Measurements from ENCODE around the gene OBP2A. TPM values are rescaled to one million over a fixed set of nuclear protein-coding genes. Genes with fewer than 3 reads are reported as not detected.
"Not testable (repeated sequence)": the region's sequence is repeated elsewhere in the genome, so short reads cannot be mapped to it uniquely, and the experiment has no call there.

OBP2A gene
- total RNA-seq, 1 donor from 2014 or later = not detected

- H3K4me3 Mint-ChIP-seq (ENCODE audit: unreplicated experiment) = no peak overlapping the region
- no peak overlapping the region for H3K27ac Mint-ChIP-seq (ENCODE audit: unreplicated experiment)
- TF ChIP-seq CTCF (IDR thresholded peaks at IDR 0.05; ENCODE audit: unreplicated experiment) = no peak
- no peaks in the 10 kb centered on the region for H3K9me3 Mint-ChIP-seq (ENCODE audit: unreplicated experiment)
- H3K4me1 Mint-ChIP-seq (ENCODE audit: unreplicated experiment) = peaks cover 7% of the 10 kb centered on the region
- DNase-seq (ENCODE audit: low spot score) = no peak
- H3K36me3 Mint-ChIP-seq (ENCODE audit: low read depth, unreplicated experiment) = no peaks in the 10 kb centered on the region
- H3K27me3 Mint-ChIP-seq (ENCODE audit: unreplicated experiment) = no peaks in the 10 kb centered on the region
Observed at GRCh38 chr9:135533113-135533512, 12.8 kb upstream of the OBP2A start.

GRCh38 chr9:135533674-135534073 is 12.3 kb upstream of the OBP2A start:
- Mint-ChIP-seq H3K4me1 (ENCODE audit: unreplicated experiment) (peaks cover 7% of the 10 kb centered on the region), H3K4me3 (ENCODE audit: unreplicated experiment) (no peak overlapping the region), H3K27ac (ENCODE audit: unreplicated experiment) (no peak overlapping the region), H3K9me3 (ENCODE audit: unreplicated experiment) (no peaks in the 10 kb centered on the region), H3K36me3 (ENCODE audit: low read depth, unreplicated experiment) (no peaks in the 10 kb centered on the region), H3K27me3 (ENCODE audit: unreplicated experiment) (no peaks in the 10 kb centered on the region)
- no peak for DNase-seq (ENCODE audit: low spot score)
- TF ChIP-seq CTCF (IDR thresholded peaks at IDR 0.05; ENCODE audit: unreplicated experiment) = no peak

GRCh38 chr9:135534192-135534711 is 11.7 kb upstream of the OBP2A start:
- not testable (repeated sequence) for H3K4me1 Mint-ChIP-seq (ENCODE audit: unreplicated experiment); H3K27me3 Mint-ChIP-seq (ENCODE audit: unreplicated experiment); H3K36me3 Mint-ChIP-seq (ENCODE audit: low read depth, unreplicated experiment); H3K4me3 Mint-ChIP-seq (ENCODE audit: unreplicated experiment); H3K9me3 Mint-ChIP-seq (ENCODE audit: unreplicated experiment); H3K27ac Mint-ChIP-seq (ENCODE audit: unreplicated experiment); DNase-seq (ENCODE audit: low spot score)

- H3K27ac Mint-ChIP-seq (ENCODE audit: unreplicated experiment); H3K36me3 Mint-ChIP-seq (ENCODE audit: low read depth, unreplicated experiment); DNase-seq (ENCODE audit: low spot score); H3K27me3 Mint-ChIP-seq (ENCODE audit: unreplicated experiment); H3K9me3 Mint-ChIP-seq (ENCODE audit: unreplicated experiment); H3K4me3 Mint-ChIP-seq (ENCODE audit: unreplicated experiment); H3K4me1 Mint-ChIP-seq (ENCODE audit: unreplicated experiment): not testable (repeated sequence)
Observed at GRCh38 chr9:135534826-135535225, 11.1 kb upstream of the OBP2A start.

- H3K27me3 Mint-ChIP-seq (ENCODE audit: unreplicated experiment); DNase-seq (ENCODE audit: low spot score); H3K27ac Mint-ChIP-seq (ENCODE audit: unreplicated experiment); H3K9me3 Mint-ChIP-seq (ENCODE audit: unreplicated experiment); H3K4me1 Mint-ChIP-seq (ENCODE audit: unreplicated experiment); H3K36me3 Mint-ChIP-seq (ENCODE audit: low read depth, unreplicated experiment); H3K4me3 Mint-ChIP-seq (ENCODE audit: unreplicated experiment): not testable (repeated sequence)
Observed at GRCh38 chr9:135535631-135536030, 10.3 kb upstream of the OBP2A start.

- Mint-ChIP-seq H3K36me3 (ENCODE audit: low read depth, unreplicated experiment) (no peaks in the 10 kb centered on the region), H3K27ac (ENCODE audit: unreplicated experiment) (no peak overlapping the region), H3K27me3 (ENCODE audit: unreplicated experiment) (no peaks in the 10 kb centered on the region), H3K4me1 (ENCODE audit: unreplicated experiment) (peaks cover 7% of the 10 kb centered on the region), H3K4me3 (ENCODE audit: unreplicated experiment) (no peak overlapping the region), H3K9me3 (ENCODE audit: unreplicated experiment) (no peaks in the 10 kb centered on the region)
- TF ChIP-seq CTCF (IDR thresholded peaks at IDR 0.05; ENCODE audit: unreplicated experiment) = no peak
- no peak for DNase-seq (ENCODE audit: low spot score)
Observed at GRCh38 chr9:135536216-135536615, 9.7 kb upstream of the OBP2A start.

GRCh38 chr9:135543262-135543894 is 2.5 kb upstream of the OBP2A start:
- not testable (repeated sequence) for H3K4me1 Mint-ChIP-seq (ENCODE audit: unreplicated experiment); DNase-seq (ENCODE audit: low spot score); H3K36me3 Mint-ChIP-seq (ENCODE audit: low read depth, unreplicated experiment); H3K4me3 Mint-ChIP-seq (ENCODE audit: unreplicated experiment); H3K9me3 Mint-ChIP-seq (ENCODE audit: unreplicated experiment); H3K27ac Mint-ChIP-seq (ENCODE audit: unreplicated experiment); H3K27me3 Mint-ChIP-seq (ENCODE audit: unreplicated experiment)
